NCI-H1105 (cell line): ENCODE measurements around the gene GDF7.

Source experiments
- DNase-seq: peaks from one replicate; lab custom pipeline; 2025; lab: John Stamatoyannopoulos, UW

GDF7 gene

DNA sequence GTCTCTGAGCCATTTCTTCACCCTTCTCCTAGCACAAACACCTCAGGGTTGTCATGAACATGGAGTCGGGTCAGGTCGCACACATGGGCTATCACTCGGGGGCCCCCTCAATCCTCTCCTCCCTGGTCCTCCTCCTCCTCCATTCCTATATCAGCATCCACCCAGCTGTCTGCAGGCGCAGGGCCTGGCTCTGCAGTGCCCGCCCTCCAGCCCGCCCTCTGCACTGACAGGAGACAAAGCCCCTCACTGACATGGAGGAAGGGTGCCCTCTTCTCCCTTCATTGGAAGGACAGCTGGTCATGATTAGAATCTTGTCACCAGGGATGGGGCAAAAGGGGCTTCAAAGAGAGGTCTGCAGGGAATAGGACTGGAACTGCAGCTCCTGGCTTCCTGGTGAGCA lies 37.8 kb upstream of the GDF7 start:
- no peak for DNase-seq

DNA sequence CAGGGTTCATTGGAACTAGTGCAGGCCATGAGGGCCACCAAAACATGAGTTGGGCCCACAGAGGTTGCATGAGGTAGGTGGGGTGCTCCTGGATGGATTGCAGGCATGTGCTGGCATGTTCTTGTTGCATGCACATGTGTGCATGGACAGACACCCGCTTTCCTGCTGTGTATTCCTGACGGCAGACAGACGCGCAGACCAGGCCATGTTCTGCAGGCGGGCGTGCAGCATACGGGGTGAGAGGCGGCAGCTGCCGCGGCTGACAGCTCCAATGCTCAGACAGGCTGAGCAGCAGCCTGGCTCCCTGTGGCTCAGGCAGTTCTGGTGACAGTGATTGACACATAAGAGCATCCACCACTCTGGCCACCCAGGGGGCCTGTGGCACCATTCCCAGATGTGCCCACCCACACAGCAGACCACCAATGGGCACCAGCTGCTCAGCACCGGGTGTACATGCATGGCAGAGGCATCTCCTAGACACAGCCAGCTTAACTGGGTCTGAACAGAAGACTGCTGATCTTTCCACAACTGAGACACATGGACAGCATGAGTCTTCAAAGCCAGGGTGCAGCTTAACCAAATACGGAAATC lies 37.3 kb upstream of the GDF7 start:
- no peak for DNase-seq

DNA sequence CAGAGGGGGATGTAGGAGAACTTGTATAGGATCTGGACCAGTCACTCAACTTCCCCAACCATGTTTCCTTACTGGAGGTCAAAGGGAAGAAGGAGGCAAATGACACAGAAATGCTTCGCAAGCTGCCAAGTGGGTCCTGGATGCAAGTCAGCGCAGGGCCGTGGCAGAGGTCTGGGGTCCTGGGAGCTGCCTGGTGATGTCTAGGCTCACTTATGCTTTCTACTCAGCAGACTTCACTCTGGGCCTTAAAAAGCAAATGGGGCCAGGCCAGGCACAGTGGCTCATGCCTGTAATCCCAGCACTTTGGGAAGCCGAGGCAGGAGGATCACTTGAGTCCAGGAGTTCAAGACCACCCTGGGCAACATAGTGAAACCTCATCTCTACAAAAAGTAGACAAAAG lies 36.0 kb upstream of the GDF7 start:
- no peak for DNase-seq

- DNase-seq, result no peak
These were observed 35.2 kb upstream of the GDF7 start for GRCh38 chr2:20631617-20632307.

GRCh38 chr2:20632446-20632990 lies 34.4 kb upstream of the GDF7 start:
- DNase-seq, result no peak

DNA sequence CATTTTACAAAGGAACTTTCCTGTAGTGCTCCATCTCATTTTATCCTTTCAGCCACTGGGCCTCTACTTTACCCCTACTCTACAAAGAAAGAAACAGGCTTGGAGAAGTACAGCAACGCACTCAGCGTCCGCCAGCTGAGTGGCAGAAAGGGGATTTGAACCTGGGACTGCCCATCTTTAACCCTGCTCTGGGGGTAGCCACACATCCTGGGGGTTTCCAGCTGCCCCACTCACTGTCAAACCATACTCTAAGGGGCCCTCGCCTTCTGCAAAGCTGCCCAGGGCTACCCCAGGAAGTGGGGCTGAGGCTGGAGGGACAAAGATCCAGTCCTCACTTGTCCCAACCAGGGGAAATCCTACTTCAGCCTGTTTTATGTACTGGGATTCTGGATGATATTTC lies 33.9 kb upstream of the GDF7 start:
- DNase-seq, result no peak

DNA sequence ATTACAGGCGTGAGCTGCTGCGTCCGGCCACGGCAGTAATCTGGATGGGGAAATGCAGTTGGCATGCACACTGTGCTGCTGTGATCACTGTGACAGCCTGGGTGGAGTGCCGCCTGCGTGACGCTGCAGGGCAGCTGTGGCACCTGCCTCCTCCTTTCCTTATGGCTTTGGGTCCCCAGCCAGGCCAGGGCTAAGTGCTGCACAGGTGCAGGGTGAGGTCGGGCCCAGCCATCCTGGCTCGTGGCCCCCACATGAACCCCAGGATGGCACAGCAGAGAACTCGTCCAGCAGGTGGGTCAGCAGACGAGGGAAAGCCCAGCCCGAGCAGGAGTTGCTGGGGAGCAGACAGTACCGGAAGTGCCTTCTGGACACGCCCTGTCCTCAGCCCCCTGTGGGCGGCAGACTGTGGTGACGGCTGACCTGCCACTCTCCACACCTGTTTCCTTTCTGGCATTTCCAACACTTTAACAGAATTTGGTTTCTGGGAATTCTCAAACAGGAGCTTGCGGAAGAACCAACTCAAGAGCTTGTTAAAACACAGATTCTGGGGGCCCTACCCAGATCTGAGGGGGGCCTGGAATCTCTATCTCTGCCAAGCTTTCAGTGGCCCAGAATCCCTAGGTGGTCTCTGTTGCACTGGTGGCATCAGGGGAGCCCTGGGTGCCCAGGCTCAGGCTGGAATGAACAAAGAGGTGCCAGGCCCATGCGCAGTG lies 33.0 kb upstream of the GDF7 start:
- no peak for DNase-seq

DNA sequence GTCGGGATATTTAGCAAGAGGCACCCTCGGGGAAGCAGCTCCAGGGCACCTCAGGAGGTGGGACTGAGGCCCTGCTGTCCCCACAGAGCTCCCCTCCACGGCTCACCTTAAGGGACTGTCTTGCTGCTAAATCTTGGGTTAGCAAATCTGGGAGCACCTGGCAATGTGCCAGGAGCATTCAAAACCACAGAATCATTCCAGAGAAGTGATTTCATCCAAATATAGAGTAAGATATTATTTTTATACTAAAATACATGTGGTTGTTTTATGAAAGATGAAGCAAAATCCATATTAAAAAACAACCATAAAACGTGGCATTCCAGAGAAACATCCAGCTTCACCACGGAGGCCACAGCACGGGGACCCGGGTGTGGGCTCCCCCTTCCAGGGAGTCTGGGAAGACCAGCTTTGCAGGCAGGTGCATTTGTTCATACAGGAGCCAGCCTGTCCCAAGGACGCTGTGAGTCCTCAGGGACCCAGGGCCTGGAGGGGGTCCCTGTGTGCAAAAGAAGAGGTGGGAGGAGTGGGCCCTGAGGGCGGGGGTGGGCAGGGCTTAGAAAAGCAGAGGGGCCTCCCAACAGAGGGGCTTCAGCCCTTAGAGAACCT lies 32.3 kb upstream of the GDF7 start:
- no peak for DNase-seq

GRCh38 chr2:20635113-20635510 lies 31.8 kb upstream of the GDF7 start:
- no peak for DNase-seq

- peak; percentile 73 for DNase-seq
These were observed 31.0 kb upstream of the GDF7 start for GRCh38 chr2:20635675-20636584.

GRCh38 chr2:20637147-20637546 lies 29.8 kb upstream of the GDF7 start:
- no peak for DNase-seq

GRCh38 chr2:20638014-20638413 lies 28.9 kb upstream of the GDF7 start:
- DNase-seq, result no peak

GRCh38 chr2:20638646-20639430 lies 28.1 kb upstream of the GDF7 start:
- no peak for DNase-seq

DNA sequence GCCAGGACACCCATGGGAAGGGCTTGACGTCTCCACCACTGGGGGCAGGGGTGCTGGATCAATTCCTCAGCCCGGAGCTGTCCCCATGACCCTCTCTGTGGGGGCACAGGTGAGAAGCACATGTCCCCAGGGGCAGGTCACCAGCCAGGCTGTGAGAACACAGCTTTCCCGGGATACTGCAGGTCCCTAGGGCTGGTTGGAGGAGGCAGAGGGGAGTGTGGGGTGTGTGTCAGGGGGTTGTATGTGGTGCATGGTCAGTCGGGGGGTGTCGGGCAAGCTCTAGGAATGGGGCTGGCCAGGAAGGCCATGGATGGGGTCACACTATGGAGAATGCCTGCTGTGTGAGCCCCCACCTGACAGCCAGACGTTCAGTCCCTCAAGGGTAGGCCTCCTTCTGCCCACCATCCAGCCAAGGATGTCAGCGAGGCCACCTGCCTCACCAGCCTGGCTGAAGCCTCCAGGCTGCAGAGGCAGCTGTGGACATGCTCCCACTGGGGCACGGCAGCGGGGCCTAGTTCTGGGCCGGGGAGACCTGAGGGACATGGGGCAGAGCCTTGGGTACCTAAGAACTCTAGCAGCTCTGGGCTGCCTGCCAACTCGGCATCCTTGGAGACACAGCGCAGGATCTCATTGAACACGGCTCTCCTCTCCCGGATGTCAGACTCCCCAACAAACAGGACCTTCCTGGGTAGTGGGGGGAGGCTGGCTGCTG lies 26.4 kb upstream of the GDF7 start:
- no peak for DNase-seq

DNA sequence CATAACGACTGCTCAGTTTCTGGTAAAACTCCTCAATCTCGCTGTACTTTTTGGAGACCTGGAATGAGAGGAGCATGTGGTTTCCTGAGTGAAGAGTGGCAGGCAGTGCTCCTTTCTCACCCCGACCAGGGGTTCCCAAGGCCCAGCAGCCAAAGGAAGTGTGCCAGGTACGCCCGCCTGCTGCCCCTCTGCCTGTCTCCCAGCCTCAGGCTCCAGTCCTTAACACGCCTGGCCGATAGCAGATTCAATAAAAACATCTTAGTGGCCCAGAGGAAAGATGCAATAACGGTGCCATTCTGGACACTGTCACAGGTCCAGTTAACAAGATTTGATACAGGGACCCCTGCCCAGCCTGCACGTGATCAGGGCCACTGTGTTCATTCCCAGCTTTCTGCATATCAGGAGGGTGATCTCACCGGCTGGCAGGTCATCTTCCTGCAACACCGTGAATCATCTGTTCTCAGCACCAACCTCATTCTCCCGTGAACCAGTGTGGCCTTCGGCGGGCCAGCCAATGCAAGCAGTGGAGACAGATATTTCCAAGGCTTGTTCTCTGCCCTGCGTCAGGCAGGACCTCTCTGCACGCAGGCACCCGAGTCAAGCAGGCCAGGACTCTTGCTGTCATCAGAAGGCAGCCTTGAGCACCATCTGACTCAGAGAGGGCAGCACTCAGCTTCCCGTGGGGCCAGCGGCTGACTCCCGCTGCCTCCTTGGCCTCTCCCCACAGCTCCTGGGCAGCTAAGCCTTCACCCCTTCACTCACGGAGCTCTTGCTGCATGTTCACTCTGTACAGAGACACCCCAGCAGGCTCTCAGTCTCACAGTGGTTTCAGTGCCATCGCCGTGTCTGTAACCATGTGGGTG lies 25.6 kb upstream of the GDF7 start:
- no peak for DNase-seq

DNA sequence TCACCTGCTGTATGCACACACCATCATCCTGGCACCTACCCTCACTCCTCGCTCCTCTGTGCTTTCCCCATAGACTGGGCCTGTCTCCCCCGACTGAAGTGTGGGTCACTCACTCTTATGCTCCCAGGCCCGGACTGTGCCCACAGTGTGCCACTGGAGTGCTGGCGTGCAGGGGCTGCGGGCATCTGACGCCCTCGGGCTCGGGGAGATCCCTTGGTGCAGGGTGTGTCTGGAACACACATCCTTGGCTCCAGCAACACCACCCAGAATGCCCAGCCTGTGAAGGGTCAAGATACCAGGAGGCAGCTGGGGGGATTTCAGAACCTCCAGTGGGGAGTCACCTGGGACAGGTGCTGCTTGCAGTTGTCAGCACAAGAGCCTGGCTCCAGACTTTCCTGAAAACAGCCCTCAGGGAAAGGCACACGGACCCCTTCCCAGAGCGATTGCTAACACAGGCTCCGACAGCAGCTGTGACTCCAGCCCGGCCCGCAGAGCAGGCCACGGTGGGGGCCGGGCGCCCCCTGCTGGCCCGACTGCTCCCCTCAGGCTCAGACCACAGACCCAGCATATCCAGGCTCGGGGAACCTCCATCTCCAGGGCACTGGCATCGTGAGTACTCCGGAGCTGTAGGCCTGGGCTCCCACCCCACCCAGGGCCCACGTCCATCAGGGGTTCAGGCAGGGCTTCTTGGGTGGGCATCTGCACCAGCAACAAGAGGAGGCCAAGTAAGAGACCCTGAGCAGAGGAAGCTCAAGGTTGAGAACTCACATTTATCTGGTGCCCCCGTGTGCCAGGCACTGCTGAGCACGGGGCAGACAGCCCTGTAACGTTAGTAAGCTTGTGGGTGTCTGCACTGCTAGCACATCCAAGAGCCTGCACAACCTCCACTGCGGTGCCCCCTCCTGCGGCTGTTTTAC lies 24.6 kb upstream of the GDF7 start:
- peak; percentile 52 for DNase-seq

- no peak for DNase-seq
These were observed 23.9 kb upstream of the GDF7 start for GRCh38 chr2:20643060-20643459.

DNA sequence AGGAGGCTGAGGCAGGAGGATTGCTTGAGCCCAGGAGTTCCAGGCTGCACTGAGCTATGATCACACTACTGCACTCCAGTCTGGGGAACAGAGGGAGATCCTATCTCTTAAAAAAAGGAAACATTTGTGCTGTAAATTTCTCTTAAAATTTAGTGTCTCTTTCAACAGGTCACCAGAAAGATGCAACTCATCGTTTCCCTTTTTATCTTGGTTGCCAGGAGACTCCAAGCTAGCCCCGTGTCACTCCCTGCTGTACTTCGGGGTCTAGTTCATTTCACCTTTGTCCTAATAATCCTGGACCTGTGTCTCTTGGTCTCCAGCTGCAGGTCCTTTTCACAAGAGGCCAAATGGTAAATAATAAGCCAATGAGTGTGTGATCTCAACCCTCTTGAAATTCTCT lies 23.1 kb upstream of the GDF7 start:
- DNase-seq, result no peak
